ENCODE measurements around the gene BOLA3. TPM values are rescaled to one million over a fixed set of nuclear protein-coding genes. Genes with fewer than 3 reads are reported as not detected.

The BOLA3 gene
- total RNA-seq, 3 donors from 2014 or later = 27.1 to 42.6 (median 30.2) TPM

GRCh38 chr2:74168739-74169138, 21.0 kb upstream of the BOLA3 start:
- no peak overlapping the region for H3K27ac ChIP-seq
- TF ChIP-seq CTCF (IDR thresholded peaks at IDR 0.05) (no peak), POLR2AphosphoS5 (IDR thresholded peaks at IDR 0.05) (no peak), POLR2A (IDR thresholded peaks at IDR 0.05) (no peak)
- intact Hi-C loops (cut with DNase I; ENCODE audit: low total_unique reads) = no loop called here
- peaks cover 6% of the 10 kb centered on the region for H3K36me3 ChIP-seq
- no peaks in the 10 kb centered on the region for H3K4me1 ChIP-seq
- DNase-seq (ENCODE audit: low spot score in 2 of 2) = no peak
- no peaks in the 10 kb centered on the region for H3K9me3 ChIP-seq
- H3K27me3 ChIP-seq = no peaks in the 10 kb centered on the region
- H3K4me3 ChIP-seq = no peak overlapping the region

- no peak overlapping the region for H3K4me3 ChIP-seq
- TF ChIP-seq POLR2AphosphoS5 (IDR thresholded peaks at IDR 0.05) = no peak
- no peaks in the 10 kb centered on the region for H3K27me3 ChIP-seq
- no peaks in the 10 kb centered on the region for H3K4me1 ChIP-seq
- peaks cover 6% of the 10 kb centered on the region for H3K36me3 ChIP-seq
- no peaks in the 10 kb centered on the region for H3K9me3 ChIP-seq
- H3K27ac ChIP-seq = no peak overlapping the region
- no peak for DNase-seq (ENCODE audit: low spot score in 2 of 2)
- intact Hi-C loops (cut with DNase I; ENCODE audit: low total_unique reads) = no loop called here
These were observed 17.0 kb upstream of the BOLA3 start for GRCh38 chr2:74164761-74165160.

- Histone ChIP-seq H3K4me3 (no peak overlapping the region), H3K4me1 (no peaks in the 10 kb centered on the region), H3K27ac (no peak overlapping the region), H3K9me3 (no peaks in the 10 kb centered on the region), H3K36me3 (peaks cover 4% of the 10 kb centered on the region), H3K27me3 (no peaks in the 10 kb centered on the region)
- intact Hi-C loops (cut with DNase I; ENCODE audit: low total_unique reads) = no loop called here
- DNase-seq (ENCODE audit: low spot score in 2 of 2) = no peak
- TF ChIP-seq POLR2AphosphoS5 (IDR thresholded peaks at IDR 0.05) = no peak
- TF ChIP-seq POLR2A (IDR thresholded peaks at IDR 0.05) = no peak
- TF ChIP-seq CTCF (IDR thresholded peaks at IDR 0.05) = no peak
These were observed 15.2 kb upstream of the BOLA3 start for GRCh38 chr2:74162951-74163350.

- Histone ChIP-seq H3K4me3 (no peak overlapping the region), H3K4me1 (no peaks in the 10 kb centered on the region), H3K27me3 (no peaks in the 10 kb centered on the region), H3K9me3 (no peaks in the 10 kb centered on the region), H3K27ac (no peak overlapping the region), H3K36me3 (no peaks in the 10 kb centered on the region)
- TF ChIP-seq POLR2A (IDR thresholded peaks at IDR 0.05) (no peak), POLR2AphosphoS5 (IDR thresholded peaks at IDR 0.05) (no peak), CTCF (IDR thresholded peaks at IDR 0.05) (no peak)
- intact Hi-C loops (cut with DNase I; ENCODE audit: low total_unique reads) = no loop called here
- DNase-seq (ENCODE audit: low spot score in 2 of 2) = no peak
These were observed 8.1 kb upstream of the BOLA3 start for GRCh38 chr2:74155830-74156229.

GRCh38 chr2:74152954-74153353, 5.2 kb upstream of the BOLA3 start:
- Histone ChIP-seq H3K9me3 (no peaks in the 10 kb centered on the region), H3K4me1 (no peaks in the 10 kb centered on the region), H3K36me3 (no peaks in the 10 kb centered on the region), H3K27me3 (no peaks in the 10 kb centered on the region), H3K4me3 (no peak overlapping the region), H3K27ac (no peak overlapping the region)
- TF ChIP-seq CTCF (IDR thresholded peaks at IDR 0.05) (no peak), POLR2A (IDR thresholded peaks at IDR 0.05) (no peak), POLR2AphosphoS5 (IDR thresholded peaks at IDR 0.05) (no peak)
- no peak for DNase-seq (ENCODE audit: low spot score in 2 of 2)
- intact Hi-C loops (cut with DNase I; ENCODE audit: low total_unique reads) = no loop called here
